Naive thymus-derived CD8-positive, alpha-beta T cell (primary cell): Measurements from ENCODE around the gene TM9SF2. TPM values are rescaled to one million over a fixed set of nuclear protein-coding genes. Genes with fewer than 3 reads are reported as not detected.

Experiments used
- ATAC-seq, 2 donors: fragments of 150-1000 bp; cut with Tn5 transposase in 1 of 2; sonication (Bioruptor Pico), chemical (Tn5 transposase) in 1 of 2; 1 replicate in 1 of 2; 2 replicates in 1 of 2; pipeline ENCODE4 v1.10.0; 2021; ENCODE audit warnings: mild to moderate bottlenecking in 2 of 2, moderate library complexity in 2 of 2
- POLR2A ChIA-PET: fragments of 350-600 bp; sonication (Branson Sonifier 250); formaldehyde crosslinking; loops from one replicate; lab custom pipeline; 2021; ENCODE audit warnings: antibody characterized with exemption; lab: Charles Lee
- DNase-seq, 10 donors: peaks; one replicate each; pipeline versions ENCODE4 v3.0.0 to v3.0.0-alpha.2; 2020 to 2022
- H3K27ac Mint-ChIP-seq, 10 donors: one replicate each; pipeline ENCODE4 v1.8.0; 2020 to 2022; ENCODE audit warnings: mild to moderate bottlenecking in 10 of 10, mixed read lengths in 10 of 10, moderate library complexity in 4 of 10, inconsistent platforms in 1 of 10
- H3K27me3 Mint-ChIP-seq, 5 donors: one replicate each; pipeline ENCODE4 v1.8.0; 2021 to 2022; ENCODE audit warnings: mixed read lengths in 5 of 5
- H3K36me3 Mint-ChIP-seq, 3 donors: one replicate each; pipeline ENCODE4 v1.8.0; 2020 to 2022; ENCODE audit warnings: mixed read lengths in 3 of 3, mild to moderate bottlenecking in 2 of 3, inconsistent platforms in 1 of 3
- H3K4me1 Mint-ChIP-seq, 4 donors: one replicate each; pipeline ENCODE4 v1.8.0; 2021 to 2022; ENCODE audit warnings: mixed read lengths in 4 of 4
- H3K4me3 Mint-ChIP-seq, 10 donors: one replicate each; pipeline ENCODE4 v1.8.0; 2020 to 2022; ENCODE audit warnings: mild to moderate bottlenecking in 10 of 10, mixed read lengths in 10 of 10, moderate library complexity in 6 of 10, inconsistent platforms in 1 of 10
- H3K9me3 Mint-ChIP-seq, 9 donors: one replicate each; pipeline ENCODE4 v1.8.0; 2020 to 2022; ENCODE audit warnings: mixed read lengths in 9 of 9, mild to moderate bottlenecking in 3 of 9, inconsistent platforms in 1 of 9, moderate library complexity in 1 of 9
- polyA plus RNA-seq, 3 donors: library from polyadenylated mRNA; unstranded; fragments of 300-500 nt; fragmentation: Illumina TruSeq; gene quantifications; one replicate each; pipeline ENCODE4 v1.2.3, GENCODE V29; 2021
- total RNA-seq, 8 experiments: library from RNA in 2 of 8; stranded (reverse) in 2 of 8; gene quantifications; one replicate each; pipeline ENCODE4 v1.2.3 and lab custom pipeline; 2021 to 2026

TM9SF2 gene
- total and polyA plus RNA-seq, 5 experiments from 2014 or later, result 41.5 to 57.4 (median 50.2) TPM

DNA sequence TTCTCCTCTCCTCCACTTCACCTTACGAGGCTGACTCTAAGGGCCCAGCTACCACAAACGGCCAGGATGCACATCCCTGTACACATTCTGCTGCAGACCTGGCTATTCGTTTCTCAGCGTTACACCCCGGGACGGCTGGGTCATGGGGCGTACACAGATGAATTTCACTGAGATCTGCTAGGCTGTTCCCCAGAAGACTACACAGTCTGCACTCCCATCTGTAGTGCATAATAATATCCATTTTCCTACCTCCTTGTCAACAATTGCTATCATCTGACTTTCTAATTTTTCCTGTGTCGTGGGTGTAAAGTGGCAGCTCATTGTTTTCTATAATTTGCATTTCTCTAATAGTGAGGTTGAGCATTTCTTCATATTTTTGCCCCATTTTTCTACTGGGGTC lies 85.7 kb downstream of the TM9SF2 start:
- Mint-ChIP-seq H3K9me3 (no peaks in the 10 kb centered on the region), H3K36me3 (no peaks in the 10 kb centered on the region), H3K27ac (peak overlapping the region in 1 of 10 donors; percentile 1), H3K4me1 (peaks cover 0 to 14% (median 9%) of the 10 kb centered on the region in 4 donors), H3K4me3 (no peak overlapping the region), H3K27me3 (peaks cover 0 to 2% (median 0%) of the 10 kb centered on the region in 5 donors)
- ATAC-seq, result no peak
- no peak for DNase-seq
- POLR2A ChIA-PET, result no interaction called here

DNA sequence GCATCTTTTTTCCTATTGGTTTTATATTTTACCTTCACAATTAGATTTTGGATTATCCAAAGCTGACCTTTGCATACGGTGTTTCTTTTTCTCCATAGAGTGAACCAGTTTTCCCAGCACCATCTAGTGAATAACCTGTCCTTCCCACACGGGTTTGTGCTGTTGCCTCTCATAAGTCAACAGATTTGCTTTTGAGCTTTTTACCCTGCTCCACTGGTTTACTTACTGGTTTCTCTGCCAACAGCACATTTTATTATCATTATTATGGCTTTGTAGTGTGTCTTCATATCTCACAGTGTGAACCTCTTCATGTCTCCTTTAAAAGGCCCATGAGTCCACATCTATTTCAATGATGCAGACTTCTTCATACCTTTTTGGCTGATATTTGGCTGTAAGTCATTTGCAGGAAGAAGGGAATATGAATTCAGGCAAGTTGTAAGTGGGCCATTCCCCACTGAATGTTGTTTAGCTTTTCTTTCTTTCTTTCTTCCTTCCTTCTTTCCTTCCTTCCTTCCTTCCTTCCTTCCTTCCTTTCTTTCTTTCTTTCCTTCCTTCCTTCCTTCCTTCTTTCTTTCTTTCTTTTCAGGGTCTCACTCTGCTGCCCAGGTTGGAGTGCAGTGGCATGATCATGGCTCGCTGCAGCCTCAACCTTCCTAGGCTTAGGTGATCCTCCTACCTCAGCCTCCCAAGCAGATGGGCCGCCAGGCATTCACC lies 86.8 kb downstream of the TM9SF2 start:
- H3K4me3 Mint-ChIP-seq, result no peak overlapping the region
- peaks cover 0 to 14% (median 9%) of the 10 kb centered on the region in 4 donors for H3K4me1 Mint-ChIP-seq

DNA sequence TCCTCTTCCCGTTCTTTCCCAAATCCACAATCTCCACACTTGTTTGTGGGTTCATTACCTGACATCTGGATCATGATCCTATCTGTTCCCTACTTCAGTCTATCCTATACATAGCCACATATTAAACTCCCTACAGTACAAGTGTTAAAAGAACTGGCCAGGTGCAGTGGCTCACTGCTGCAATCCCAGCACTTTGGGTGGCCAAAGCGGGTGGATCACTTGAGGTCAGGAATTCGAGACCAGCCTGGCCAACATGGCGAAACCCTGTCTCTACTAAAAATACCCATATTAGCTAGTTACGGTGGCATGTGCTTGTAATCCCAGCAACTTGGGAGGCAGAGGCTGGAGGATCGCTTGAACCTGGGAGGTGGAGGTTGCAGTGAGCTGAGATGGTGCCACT lies 88.3 kb downstream of the TM9SF2 start:
- DNase-seq (no peak), ATAC-seq (no peak)
- Mint-ChIP-seq H3K27ac (no peak overlapping the region), H3K9me3 (peaks cover 0 to 2% (median 0%) of the 10 kb centered on the region in 9 donors), H3K4me3 (no peak overlapping the region), H3K4me1 (peaks cover 0 to 14% (median 9%) of the 10 kb centered on the region in 4 donors), H3K27me3 (peaks cover 0 to 2% (median 0%) of the 10 kb centered on the region in 5 donors), H3K36me3 (no peaks in the 10 kb centered on the region)
- POLR2A ChIA-PET, result no interaction called here

More for the DNA sequence above, 86.8 kb downstream of the TM9SF2 start:
- no peak for DNase-seq
- H3K36me3 Mint-ChIP-seq, result no peaks in the 10 kb centered on the region
- POLR2A ChIA-PET, result no interaction called here
- peaks cover 0 to 2% (median 0%) of the 10 kb centered on the region in 5 donors for H3K27me3 Mint-ChIP-seq
- H3K27ac Mint-ChIP-seq, result no peak overlapping the region
- ATAC-seq, result no peak
- H3K9me3 Mint-ChIP-seq, result peaks cover 0 to 2% (median 0%) of the 10 kb centered on the region in 9 donors

DNA sequence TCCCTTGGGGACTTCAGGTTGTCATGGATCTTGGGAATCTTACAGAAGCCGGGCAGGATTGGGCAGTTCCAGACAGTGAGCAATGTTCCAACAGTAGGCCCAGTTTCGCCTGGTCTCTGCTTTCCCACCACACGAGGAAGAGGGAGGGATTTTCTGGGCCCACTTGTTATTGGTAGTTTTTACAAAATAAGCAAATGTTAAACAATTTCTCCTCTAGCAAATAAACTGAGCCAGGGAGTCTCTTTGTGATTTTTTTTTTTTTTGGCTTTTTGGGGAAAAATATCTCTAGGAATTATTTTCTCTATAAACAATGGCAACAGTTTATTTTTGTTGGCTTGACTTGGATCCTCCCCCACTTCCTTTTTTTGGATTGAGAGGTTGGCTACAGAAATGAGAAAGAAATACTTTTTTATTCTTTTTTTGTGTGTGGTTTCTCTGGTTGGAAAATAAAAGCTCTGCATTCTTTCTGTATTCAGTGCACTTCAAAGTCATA lies 89.3 kb downstream of the TM9SF2 start:
- DNase-seq, result no peak
- H3K9me3 Mint-ChIP-seq, result peaks cover 0 to 2% (median 0%) of the 10 kb centered on the region in 9 donors
- H3K27ac Mint-ChIP-seq, result peak overlapping the region in 2 of 10 donors; percentile 12 to 25
- peaks cover 0 to 2% (median 0%) of the 10 kb centered on the region in 5 donors for H3K27me3 Mint-ChIP-seq
- no peaks in the 10 kb centered on the region for H3K36me3 Mint-ChIP-seq
- POLR2A ChIA-PET, result no interaction called here
- ATAC-seq, result no peak
- H3K4me1 Mint-ChIP-seq, result peaks cover 0 to 14% (median 9%) of the 10 kb centered on the region in 4 donors
- H3K4me3 Mint-ChIP-seq, result peak overlapping the region in 1 of 10 donors; percentile 6

DNA sequence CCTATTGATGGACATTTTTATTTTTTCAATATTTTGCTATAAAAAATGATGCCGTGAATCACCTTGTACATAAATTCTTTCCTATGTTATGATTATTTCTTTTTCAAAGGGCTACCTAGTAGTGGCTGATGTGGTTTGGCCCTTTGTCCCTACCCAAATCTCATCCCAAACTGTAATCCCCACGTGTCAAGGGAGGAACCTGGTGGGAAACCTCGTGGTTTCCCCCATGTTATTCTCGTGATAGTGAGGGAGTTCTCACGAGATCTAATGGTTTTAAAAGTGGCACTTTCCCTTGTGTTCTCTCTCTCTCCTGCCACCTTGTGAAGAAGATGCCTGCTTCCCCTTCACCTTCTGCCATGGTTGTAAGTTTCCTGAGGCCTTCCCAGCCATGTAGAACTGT lies 94.9 kb downstream of the TM9SF2 start:
- POLR2A ChIA-PET, result no interaction called here
- no peaks in the 10 kb centered on the region for H3K27me3 Mint-ChIP-seq
- no peak overlapping the region for H3K4me3 Mint-ChIP-seq
- ATAC-seq, result no peak
- no peaks in the 10 kb centered on the region for H3K36me3 Mint-ChIP-seq
- no peak overlapping the region for H3K27ac Mint-ChIP-seq
- peaks cover 0 to 2% (median 0%) of the 10 kb centered on the region in 9 donors for H3K9me3 Mint-ChIP-seq
- no peak for DNase-seq
- H3K4me1 Mint-ChIP-seq, result peaks cover 6 to 15% (median 14%) of the 10 kb centered on the region in 4 donors

DNA sequence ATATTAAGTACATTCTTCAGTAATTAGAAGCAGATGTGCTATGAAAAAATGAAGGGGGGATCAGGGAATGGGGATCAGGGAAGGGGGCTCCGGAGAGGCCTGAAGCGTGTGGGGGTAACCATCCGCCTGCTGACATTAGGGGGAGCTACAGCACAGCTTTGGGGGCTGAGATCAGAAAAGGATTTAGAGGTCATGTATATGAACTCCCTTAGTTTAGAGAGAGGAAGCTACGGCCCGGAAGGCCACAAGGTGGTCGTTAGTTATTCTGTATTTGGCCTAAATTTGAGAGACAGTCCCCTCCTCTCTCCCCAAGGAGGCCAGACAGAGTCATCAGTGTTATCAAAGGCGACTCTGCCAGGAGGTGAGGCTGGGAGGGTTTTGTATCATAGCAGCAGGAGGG lies 99.0 kb downstream of the TM9SF2 start:
- Mint-ChIP-seq H3K36me3 (no peaks in the 10 kb centered on the region), H3K27ac (peak overlapping the region in 5 of 10 donors; percentile 18 to 85 (median 42)), H3K9me3 (no peaks in the 10 kb centered on the region), H3K27me3 (no peaks in the 10 kb centered on the region), H3K4me1 (peaks cover 15 to 43% (median 37%) of the 10 kb centered on the region in 4 donors), H3K4me3 (peak overlapping the region in 3 of 10 donors; percentile 2 to 26 (median 21))
- POLR2A ChIA-PET, result no interaction called here
- DNase-seq (peak in 4 of 10 donors; percentile 9 to 30 (median 29)), ATAC-seq (peak; percentile 56 to 65)

DNA sequence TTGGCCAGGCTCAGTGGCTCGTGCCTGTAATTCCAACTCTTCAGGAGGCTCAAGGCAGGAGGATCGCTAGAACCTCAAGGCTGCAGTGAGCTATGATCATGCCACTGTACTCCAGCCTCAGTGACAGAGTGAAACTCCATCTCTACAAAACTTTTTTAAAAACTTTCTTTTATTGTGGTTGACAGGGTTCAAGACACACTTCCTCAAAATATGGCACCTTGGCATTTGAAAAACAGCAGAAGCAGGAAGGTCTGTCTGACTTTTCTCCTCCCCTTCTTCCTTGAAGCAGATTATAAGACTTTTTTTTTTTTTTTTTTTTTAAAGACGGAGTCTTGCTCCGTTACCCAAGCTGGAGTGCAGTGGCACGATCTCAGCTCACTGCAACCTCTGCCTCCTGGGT lies 100.3 kb downstream of the TM9SF2 start:
- H3K27me3 Mint-ChIP-seq, result no peaks in the 10 kb centered on the region
- H3K4me1 Mint-ChIP-seq, result peaks cover 19 to 52% (median 46%) of the 10 kb centered on the region in 4 donors
- peak overlapping the region; percentile 4 to 89 (median 62) for H3K27ac Mint-ChIP-seq
- H3K9me3 Mint-ChIP-seq, result no peaks in the 10 kb centered on the region
- no peak for ATAC-seq
- POLR2A ChIA-PET, result interaction anchor here (0.6 kb wide), 1 partner anchor 36 kb away, joined by 4 read pairs; no protein-coding TSS in a partner anchor
- H3K36me3 Mint-ChIP-seq, result no peaks in the 10 kb centered on the region
- peak in 2 of 10 donors; percentile 8 to 21 for DNase-seq
- peak overlapping the region; percentile 45 to 83 (median 69) for H3K4me3 Mint-ChIP-seq

DNA sequence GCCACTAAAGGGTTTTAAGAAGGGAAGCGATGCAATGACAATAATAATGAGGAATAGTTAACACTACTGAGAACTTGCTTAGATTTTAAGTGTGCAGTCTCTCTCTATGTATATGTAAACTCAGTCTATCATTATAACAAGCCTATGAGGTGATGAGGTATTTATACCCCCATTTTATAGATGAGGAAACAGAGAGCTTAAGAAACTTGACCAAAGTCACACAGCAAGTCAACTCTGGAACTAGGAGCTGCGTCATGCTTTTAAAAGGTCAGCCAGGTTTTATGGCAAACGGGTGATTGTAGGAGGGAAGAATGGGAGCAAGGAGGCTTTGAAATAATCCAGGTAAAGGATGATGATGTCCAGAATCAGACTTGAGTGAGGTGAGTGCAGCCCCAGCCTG lies 103.4 kb downstream of the TM9SF2 start:
- POLR2A ChIA-PET, result interaction anchor here (0.7 to 0.8 kb wide), 2 partner anchors 10 to 33 kb away, joined by 3 to 7 read pairs; no protein-coding TSS in a partner anchor
- H3K36me3 Mint-ChIP-seq, result no peaks in the 10 kb centered on the region
- DNase-seq (no peak), ATAC-seq (no peak)
- H3K27ac Mint-ChIP-seq, result peak overlapping the region in 7 of 10 donors; percentile 19 to 76 (median 59)
- no peaks in the 10 kb centered on the region for H3K9me3 Mint-ChIP-seq
- H3K27me3 Mint-ChIP-seq, result no peaks in the 10 kb centered on the region
- H3K4me3 Mint-ChIP-seq, result peak overlapping the region in 9 of 10 donors; percentile 22 to 88 (median 58)
- peaks cover 23 to 65% (median 60%) of the 10 kb centered on the region in 4 donors for H3K4me1 Mint-ChIP-seq

DNA sequence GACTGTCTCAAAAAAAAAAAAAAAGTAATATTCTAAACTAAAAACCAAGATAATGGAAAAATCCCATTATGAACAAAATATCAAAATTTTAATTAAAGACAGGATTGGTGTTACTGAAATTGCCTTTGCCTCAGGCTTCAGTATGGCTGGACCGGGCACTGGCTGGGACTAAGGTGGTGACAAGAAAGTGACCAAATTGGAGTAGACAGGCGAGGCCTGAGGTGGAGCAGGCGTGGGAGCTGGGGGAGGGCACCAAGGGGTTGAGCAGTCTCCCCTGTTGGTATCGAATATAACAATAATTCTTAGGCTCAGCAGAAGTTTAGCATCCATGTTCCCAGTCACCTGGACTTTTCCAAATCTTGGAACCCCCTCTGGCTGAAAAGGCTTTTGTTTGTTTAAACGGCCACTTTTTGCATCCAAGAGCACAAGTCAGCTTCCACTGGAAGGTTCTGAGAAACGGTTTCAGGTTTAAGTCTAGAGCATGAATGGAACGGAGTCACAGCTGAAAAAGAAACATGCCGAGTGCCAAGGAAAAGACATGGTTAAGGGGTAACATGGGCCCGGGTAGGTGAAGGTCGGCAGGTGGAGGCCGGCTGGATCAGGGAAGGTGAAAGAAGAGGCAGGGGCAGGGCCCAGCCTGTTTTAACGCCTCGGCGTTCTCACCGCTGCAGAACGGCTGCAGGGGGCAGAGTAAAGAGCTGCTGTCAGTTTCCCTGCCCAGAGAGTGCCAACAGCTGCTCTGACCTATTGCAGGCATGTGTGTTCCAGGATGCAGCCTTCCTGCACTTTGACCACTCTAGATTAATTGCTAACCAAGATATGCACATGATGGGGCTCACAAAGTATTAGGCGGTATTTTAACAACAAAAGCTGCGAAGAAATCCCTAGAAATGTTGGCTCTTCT lies 104.4 kb downstream of the TM9SF2 start:
- ATAC-seq, result peak; percentile 67 to 71
- DNase-seq, result peak in 7 of 10 donors; percentile 21 to 77 (median 39)
- no peaks in the 10 kb centered on the region for H3K27me3 Mint-ChIP-seq
- peaks cover 23 to 63% (median 60%) of the 10 kb centered on the region in 4 donors for H3K4me1 Mint-ChIP-seq
- H3K9me3 Mint-ChIP-seq, result no peaks in the 10 kb centered on the region
- POLR2A ChIA-PET, result interaction anchor here (0.7 to 2.1 kb wide), 9 partner anchors 10 to 1069 kb away, joined by 3 to 20 read pairs (median 3); partner anchors contain the start of gene TMTC4
- peak overlapping the region; percentile 84 to 96 (median 92) for H3K27ac Mint-ChIP-seq
- peak overlapping the region; percentile 87 to 96 (median 92) for H3K4me3 Mint-ChIP-seq
- H3K36me3 Mint-ChIP-seq, result no peaks in the 10 kb centered on the region

DNA sequence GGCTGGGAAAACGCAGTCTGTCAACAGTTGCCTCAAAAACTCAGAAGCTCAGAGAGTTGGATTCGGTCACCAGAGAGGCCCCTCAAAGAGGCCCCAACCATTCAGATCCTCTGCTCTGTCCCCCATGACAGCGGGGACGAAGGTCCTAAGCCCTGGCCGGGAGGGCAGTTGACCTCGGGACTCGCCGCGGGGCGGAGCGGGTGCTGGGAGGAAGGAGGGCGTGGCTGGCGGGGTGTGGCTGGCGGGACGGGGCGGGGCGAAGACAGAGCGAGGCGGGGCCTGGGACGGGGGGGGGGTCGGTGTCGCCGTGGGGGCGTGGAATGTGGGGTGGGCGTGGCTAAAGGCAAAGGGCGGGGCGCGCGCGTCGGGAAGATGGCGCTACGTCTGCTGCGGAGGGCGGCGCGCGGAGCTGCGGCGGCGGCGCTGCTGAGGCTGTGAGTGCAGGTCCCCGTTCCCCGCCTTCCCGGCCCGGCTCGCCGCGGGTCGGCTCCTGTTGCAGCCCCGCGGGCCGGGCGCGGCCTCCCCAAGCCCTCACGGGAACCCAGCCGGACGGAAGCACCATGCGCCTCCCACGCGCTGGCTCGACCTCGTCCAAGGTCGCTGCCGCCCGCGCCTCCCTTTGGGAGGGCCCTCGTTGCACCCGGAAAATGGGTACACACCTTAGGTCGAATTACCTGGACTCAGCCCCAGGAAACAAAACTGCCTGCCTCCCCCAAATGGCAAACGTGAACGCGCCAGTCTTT lies 105.2 kb downstream of the TM9SF2 start, which contains the start of gene CLYBL:
Gene CLYBL (plus strand): TSS at position 367 of the 743 bp plus-strand sequence.
- DNase-seq (peak; percentile 78 to 94 (median 90)), ATAC-seq (peak; percentile 88 to 89)
- H3K27me3 Mint-ChIP-seq, result no peaks in the 10 kb centered on the region
- POLR2A ChIA-PET, result interaction anchor here (0.7 to 2.1 kb wide), 9 partner anchors 9 to 1068 kb away, joined by 3 to 20 read pairs (median 3); partner anchors contain the start of gene TMTC4
- H3K4me3 Mint-ChIP-seq, result peak within 1 kb of the TSS; percentile 87 to 96 (median 92)
- H3K27ac Mint-ChIP-seq, result peak within 1 kb of the TSS; percentile 84 to 96 (median 92)
- no peaks in the 10 kb centered on the region for H3K36me3 Mint-ChIP-seq
- no peaks in the 10 kb centered on the region for H3K9me3 Mint-ChIP-seq
- H3K4me1 Mint-ChIP-seq, result peaks cover 16 to 61% (median 57%) of the 10 kb centered on the region in 4 donors

DNA sequence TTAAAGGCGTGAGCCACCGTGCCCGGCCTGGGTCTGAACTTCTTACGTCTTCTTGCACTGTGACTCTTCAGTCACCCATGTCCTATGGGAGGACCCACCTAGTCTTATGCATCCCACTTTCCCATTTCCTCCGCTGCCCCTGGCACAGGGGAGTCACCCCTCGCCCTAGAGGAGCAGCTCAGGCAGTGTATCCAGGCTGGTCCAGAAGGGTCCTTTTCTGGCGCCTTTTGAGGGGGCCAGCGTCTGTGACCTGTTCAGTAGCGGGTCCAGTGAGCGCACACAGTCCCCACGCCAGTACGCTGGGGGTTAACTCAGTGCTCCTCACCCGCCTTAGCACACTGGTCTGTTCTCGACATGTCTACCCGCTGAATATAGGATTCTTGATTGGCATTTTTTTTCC lies 107.1 kb downstream of the TM9SF2 start:
- Mint-ChIP-seq H3K4me1 (peaks cover 19 to 62% (median 48%) of the 10 kb centered on the region in 4 donors), H3K36me3 (no peaks in the 10 kb centered on the region), H3K4me3 (peak overlapping the region; percentile 0 to 81 (median 54)), H3K27ac (peak overlapping the region in 8 of 10 donors; percentile 14 to 70 (median 50)), H3K27me3 (no peaks in the 10 kb centered on the region), H3K9me3 (no peaks in the 10 kb centered on the region)
- ATAC-seq (no peak), DNase-seq (no peak)
- POLR2A ChIA-PET, result no interaction called here
